A673 (cell line): ENCODE measurements around the gene ZBTB8B.

Source experiments
- CTCF ChIP-seq: fragments of 300-800, 200-600 bp; sonication (generic); conservative IDR thresholded peaks from 2 replicates; pipeline ENCODE4 v1.5.1; 2017; ENCODE audit warnings: low read depth, mild to moderate bottlenecking, antibody characterized with exemption, low read length, moderate library complexity, mixed read lengths
- EZH2 ChIP-seq: fragments of 200-600 bp; sonication (generic); IDR thresholded peaks from 2 replicates; pipeline ENCODE4 v1.6.1; 2017; ENCODE audit warnings: borderline replicate concordance, low read depth, mild to moderate bottlenecking, mixed read lengths, antibody characterized with exemption, low read length; ENCODE audit not compliant: poor library complexity, severe bottlenecking

GRCh38 chr1:32464716-32465577 lies at the start of gene ZBTB8B:
- TF ChIP-seq CTCF: no peak
- TF ChIP-seq EZH2: no peak
